ENCODE results near the gene CTNND2. TPM values are rescaled to one million over a fixed set of nuclear protein-coding genes. Genes with fewer than 3 reads are reported as not detected.

CTNND2 gene
- total and polyA plus RNA-seq, 3 donors from 2014 or later, result 9.1 to 17.2 (median 11.3) TPM

GRCh38 chr5:11476866-11477265, 427.4 kb downstream of the CTNND2 start:
- Histone ChIP-seq H3K9me3 (no peaks in the 10 kb centered on the region), H3K36me3 (ENCODE audit: low read depth, missing control alignments) (no peaks in the 10 kb centered on the region), H3K4me1 (no peaks in the 10 kb centered on the region), H3K4me3 (no peak overlapping the region), H3K27ac (no peak overlapping the region), H3K27me3 (no peaks in the 10 kb centered on the region)
- intact Hi-C loops (cut with DNase I; ENCODE audit: low total_unique reads), result no loop called here
- DNase-seq, result no peak
- TF ChIP-seq, protein P1, sequence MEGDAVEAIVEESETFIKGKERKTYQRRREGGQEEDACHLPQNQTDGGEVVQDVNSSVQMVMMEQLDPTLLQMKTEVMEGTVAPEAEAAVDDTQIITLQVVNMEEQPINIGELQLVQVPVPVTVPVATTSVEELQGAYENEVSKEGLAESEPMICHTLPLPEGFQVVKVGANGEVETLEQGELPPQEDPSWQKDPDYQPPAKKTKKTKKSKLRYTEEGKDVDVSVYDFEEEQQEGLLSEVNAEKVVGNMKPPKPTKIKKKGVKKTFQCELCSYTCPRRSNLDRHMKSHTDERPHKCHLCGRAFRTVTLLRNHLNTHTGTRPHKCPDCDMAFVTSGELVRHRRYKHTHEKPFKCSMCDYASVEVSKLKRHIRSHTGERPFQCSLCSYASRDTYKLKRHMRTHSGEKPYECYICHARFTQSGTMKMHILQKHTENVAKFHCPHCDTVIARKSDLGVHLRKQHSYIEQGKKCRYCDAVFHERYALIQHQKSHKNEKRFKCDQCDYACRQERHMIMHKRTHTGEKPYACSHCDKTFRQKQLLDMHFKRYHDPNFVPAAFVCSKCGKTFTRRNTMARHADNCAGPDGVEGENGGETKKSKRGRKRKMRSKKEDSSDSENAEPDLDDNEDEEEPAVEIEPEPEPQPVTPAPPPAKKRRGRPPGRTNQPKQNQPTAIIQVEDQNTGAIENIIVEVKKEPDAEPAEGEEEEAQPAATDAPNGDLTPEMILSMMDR (IDR thresholded peaks at IDR 0.05), result no peak
- TF ChIP-seq POLR2A (IDR thresholded peaks at IDR 0.05), result no peak
- 41 to 58% methylated on average over 2 of the region's 2 CpGs for WGBS, 2 donors

GRCh38 chr5:11468334-11469039, 435.8 kb downstream of the CTNND2 start:
- Histone ChIP-seq H3K36me3 (ENCODE audit: low read depth, missing control alignments) (no peaks in the 10 kb centered on the region), H3K4me1 (no peaks in the 10 kb centered on the region), H3K4me3 (no peak overlapping the region), H3K9me3 (no peaks in the 10 kb centered on the region), H3K27me3 (no peaks in the 10 kb centered on the region), H3K27ac (no peak overlapping the region)
- 75 to 94% methylated on average over 6 of the region's 6 CpGs for WGBS, 2 donors
- no peak for DNase-seq
- intact Hi-C loops (cut with DNase I; ENCODE audit: low total_unique reads), result no loop called here
- TF ChIP-seq, protein P1 (IDR thresholded peaks at IDR 0.05), result no peak
- TF ChIP-seq POLR2A (IDR thresholded peaks at IDR 0.05), result no peak

- Histone ChIP-seq H3K4me3 (no peak overlapping the region), H3K36me3 (ENCODE audit: low read depth, missing control alignments) (no peaks in the 10 kb centered on the region), H3K4me1 (no peaks in the 10 kb centered on the region), H3K27ac (no peak overlapping the region), H3K9me3 (no peaks in the 10 kb centered on the region), H3K27me3 (no peaks in the 10 kb centered on the region)
- 83 to 92% methylated on average over 2 of the region's 2 CpGs for WGBS, 2 donors
- no peak for TF ChIP-seq POLR2A (IDR thresholded peaks at IDR 0.05)
- TF ChIP-seq, protein P1 (IDR thresholded peaks at IDR 0.05), result no peak
- DNase-seq, result no peak
- intact Hi-C loops (cut with DNase I; ENCODE audit: low total_unique reads), result no loop called here
Measured at GRCh38 chr5:11467588-11467987, 436.7 kb downstream of the CTNND2 start.

DNA sequence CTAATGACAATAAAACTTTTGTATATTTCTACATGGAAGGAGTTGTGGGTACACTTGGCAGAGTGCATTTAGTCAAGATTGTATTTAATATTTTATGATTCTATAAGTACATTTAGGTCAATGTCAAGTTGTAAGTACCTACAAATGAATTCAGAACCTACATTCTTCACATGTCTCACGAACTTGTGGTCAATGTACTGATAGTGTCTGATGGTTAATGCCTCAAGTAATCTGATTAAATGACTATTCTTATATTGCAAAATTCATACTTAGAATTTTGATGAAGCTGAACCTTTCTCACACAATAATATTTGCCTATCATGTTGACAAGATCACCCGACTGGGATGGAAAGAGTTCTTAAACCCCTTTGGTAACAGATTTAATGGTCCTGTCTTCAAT, 444.5 kb downstream of the CTNND2 start:
- TF ChIP-seq, protein P1 (IDR thresholded peaks at IDR 0.05), result no peak
- TF ChIP-seq POLR2A (IDR thresholded peaks at IDR 0.05), result no peak
- Histone ChIP-seq H3K27ac (no peak overlapping the region), H3K9me3 (no peaks in the 10 kb centered on the region), H3K36me3 (ENCODE audit: low read depth, missing control alignments) (no peaks in the 10 kb centered on the region), H3K4me1 (no peaks in the 10 kb centered on the region), H3K4me3 (no peak overlapping the region), H3K27me3 (no peaks in the 10 kb centered on the region)
- no peak for DNase-seq
- 77 to 79% methylated on average over 2 of the region's 2 CpGs for WGBS, 2 donors
- intact Hi-C loops (cut with DNase I; ENCODE audit: low total_unique reads), result no loop called here

- TF ChIP-seq POLR2A (IDR thresholded peaks at IDR 0.05), result no peak
- TF ChIP-seq, protein P1 (IDR thresholded peaks at IDR 0.05), result no peak
- H3K4me3 ChIP-seq, result no peak overlapping the region
- 83 to 91% methylated on average over 2 of the region's 2 CpGs for WGBS, 2 donors
- H3K36me3 ChIP-seq (ENCODE audit: low read depth, missing control alignments), result no peaks in the 10 kb centered on the region
- no peaks in the 10 kb centered on the region for H3K27me3 ChIP-seq
- H3K27ac ChIP-seq, result no peak overlapping the region
- no peak for DNase-seq
- no peaks in the 10 kb centered on the region for H3K9me3 ChIP-seq
- intact Hi-C loops (cut with DNase I; ENCODE audit: low total_unique reads), result no loop called here
- H3K4me1 ChIP-seq, result no peaks in the 10 kb centered on the region
Measured at GRCh38 chr5:11455505-11455904, 448.7 kb downstream of the CTNND2 start.
